Gastrocnemius medialis (tissue), 4 donors: Measurements from ENCODE around the gene CFD.

ENCODE experiments used
- POLR2A ChIP-seq, 2 donors: fragments of 450-650 bp; IDR thresholded peaks; one replicate each; pipeline ENCODE4 v1.6.1; 2017; ENCODE audit warnings: antibody characterized with exemption in 2 of 2, mild to moderate bottlenecking in 2 of 2, moderate library complexity in 2 of 2
- TF ChIP-seq, protein P1 (sequence below), 5 experiments: fragments of 450-650 bp in 3 of 5; fragments of 200-600 bp in 2 of 5; sonication (generic) in 2 of 5; IDR thresholded peaks in 4 of 5; conservative IDR thresholded peaks in 1 of 5; 1 replicate in 4 of 5; 2 replicates in 1 of 5; pipeline ENCODE4 v1.5.1; 2016 to 2019; ENCODE audit warnings: antibody characterized with exemption in 5 of 5, mild to moderate bottlenecking in 3 of 5, moderate library complexity in 3 of 5

DNA sequence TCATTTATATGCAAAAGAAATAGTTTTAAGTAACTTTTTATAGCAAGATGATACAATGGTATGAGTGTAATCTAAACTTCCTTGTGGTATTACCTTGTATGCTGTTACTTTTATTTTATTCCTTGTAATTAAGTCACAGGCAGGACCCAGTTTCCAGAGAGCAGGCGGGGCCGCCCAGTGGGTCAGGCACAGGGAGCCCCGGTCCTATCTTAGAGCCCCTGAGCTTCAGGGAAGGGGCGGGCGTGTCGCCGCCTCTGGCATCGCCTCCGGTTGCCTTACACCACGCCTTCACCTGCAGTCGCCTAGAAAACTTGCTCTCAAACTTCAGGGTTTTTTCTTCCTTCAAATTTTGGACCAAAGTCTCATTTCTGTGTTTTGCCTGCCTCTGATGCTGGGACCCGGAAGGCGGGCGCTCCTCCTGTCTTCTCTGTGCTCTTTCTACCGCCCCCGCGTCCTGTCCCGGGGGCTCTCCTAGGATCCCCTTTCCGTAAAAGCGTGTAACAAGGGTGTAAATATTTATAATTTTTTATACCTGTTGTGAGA is 47.9 kb upstream of the CFD start:
- TF ChIP-seq, protein P1, sequence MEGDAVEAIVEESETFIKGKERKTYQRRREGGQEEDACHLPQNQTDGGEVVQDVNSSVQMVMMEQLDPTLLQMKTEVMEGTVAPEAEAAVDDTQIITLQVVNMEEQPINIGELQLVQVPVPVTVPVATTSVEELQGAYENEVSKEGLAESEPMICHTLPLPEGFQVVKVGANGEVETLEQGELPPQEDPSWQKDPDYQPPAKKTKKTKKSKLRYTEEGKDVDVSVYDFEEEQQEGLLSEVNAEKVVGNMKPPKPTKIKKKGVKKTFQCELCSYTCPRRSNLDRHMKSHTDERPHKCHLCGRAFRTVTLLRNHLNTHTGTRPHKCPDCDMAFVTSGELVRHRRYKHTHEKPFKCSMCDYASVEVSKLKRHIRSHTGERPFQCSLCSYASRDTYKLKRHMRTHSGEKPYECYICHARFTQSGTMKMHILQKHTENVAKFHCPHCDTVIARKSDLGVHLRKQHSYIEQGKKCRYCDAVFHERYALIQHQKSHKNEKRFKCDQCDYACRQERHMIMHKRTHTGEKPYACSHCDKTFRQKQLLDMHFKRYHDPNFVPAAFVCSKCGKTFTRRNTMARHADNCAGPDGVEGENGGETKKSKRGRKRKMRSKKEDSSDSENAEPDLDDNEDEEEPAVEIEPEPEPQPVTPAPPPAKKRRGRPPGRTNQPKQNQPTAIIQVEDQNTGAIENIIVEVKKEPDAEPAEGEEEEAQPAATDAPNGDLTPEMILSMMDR (IDR thresholded peaks at IDR 0.05 in 4 of 5, conservative IDR thresholded peaks at IDR 0.05 in 1 of 5): no peak
- no peak for TF ChIP-seq POLR2A (IDR thresholded peaks at IDR 0.05)
